Mesenchymal stem cell (in vitro differentiated cells and primary cell): ENCODE measurements around the gene NCKAP1.
"Not testable (repeated sequence)": the region's sequence is repeated elsewhere in the genome, so short reads cannot be mapped to it uniquely, and the experiment has no call there.

ENCODE experiments used
- DNase-seq: peaks from one replicate; pipeline ENCODE4 v3.0.0-alpha.2; 2013
- H2AFZ ChIP-seq: one replicate; pipeline ENCODE4 v1.6.1; 2013; ENCODE audit warnings: low read depth, mild to moderate bottlenecking, control low read depth, inconsistent platforms, low read length, moderate library complexity
- H2AK5ac ChIP-seq: 2 replicates; pipeline ENCODE4 v1.6.1; 2013; ENCODE audit warnings: low read length, moderate library complexity, mild to moderate bottlenecking, inconsistent platforms; ENCODE audit not compliant: severe bottlenecking
- H2BK120ac ChIP-seq: one replicate; pipeline ENCODE4 v1.6.1; 2013; ENCODE audit warnings: low read depth, mild to moderate bottlenecking, inconsistent platforms, low read length, moderate library complexity
- H2BK12ac ChIP-seq, 2 experiments: one replicate each; pipeline ENCODE4 v1.6.1; 2013; ENCODE audit warnings: inconsistent platforms in 2 of 2, low read length in 2 of 2, mild to moderate bottlenecking in 2 of 2, moderate library complexity in 2 of 2, control low read depth in 1 of 2
- H2BK15ac ChIP-seq: one replicate; pipeline ENCODE4 v1.6.1; 2013; ENCODE audit warnings: mild to moderate bottlenecking, low read depth, inconsistent platforms; ENCODE audit not compliant: poor library complexity, severe bottlenecking
- H2BK5ac ChIP-seq: 2 replicates; pipeline ENCODE4 v1.6.1; 2013; ENCODE audit warnings: low read depth, mild to moderate bottlenecking, low read length, control low read depth, inconsistent platforms; ENCODE audit not compliant: poor library complexity, severe bottlenecking
- H3K14ac ChIP-seq, 2 experiments: one replicate each; pipeline ENCODE4 v1.6.1; 2013; ENCODE audit warnings: inconsistent platforms in 2 of 2, low read length in 2 of 2, control low read depth in 1 of 2, mild to moderate bottlenecking in 1 of 2, moderate library complexity in 1 of 2
- H3K18ac ChIP-seq, 2 experiments: one replicate each; pipeline ENCODE4 v1.6.1; 2013; ENCODE audit warnings: inconsistent platforms in 2 of 2, low read length in 2 of 2, control low read depth in 1 of 2, low read depth in 1 of 2, mild to moderate bottlenecking in 1 of 2
- H3K23ac ChIP-seq, 2 experiments: one replicate each; pipeline ENCODE4 v1.6.1; 2013; ENCODE audit warnings: inconsistent platforms in 2 of 2, low read length in 2 of 2, mild to moderate bottlenecking in 2 of 2, moderate library complexity in 2 of 2, control low read depth in 1 of 2
- H3K27ac ChIP-seq: 2 replicates; pipeline ENCODE4 v1.5.1; 2013; ENCODE audit warnings: mild to moderate bottlenecking, moderate library complexity, low read length, control low read depth, inconsistent platforms; ENCODE audit not compliant: poor library complexity, severe bottlenecking
- H3K27me3 ChIP-seq, 2 experiments: 2 replicates each; pipeline versions ENCODE4 v1.6.1 to v1.7.0; 2013; ENCODE audit warnings: low read length in 2 of 2, mild to moderate bottlenecking in 2 of 2, moderate library complexity in 2 of 2, control low read depth in 1 of 2, inconsistent platforms in 1 of 2; ENCODE audit not compliant: control insufficient read depth in 1 of 2, insufficient read depth in 1 of 2
- H3K36me3 ChIP-seq, 2 experiments: 2 replicates each; pipeline versions ENCODE4 v1.6.1 to v1.7.0; 2013; ENCODE audit warnings: low read length in 2 of 2, control low read depth in 1 of 2, inconsistent platforms in 1 of 2, low read depth in 1 of 2, mild to moderate bottlenecking in 1 of 2; ENCODE audit not compliant: insufficient read depth in 2 of 2, control insufficient read depth in 1 of 2
- H3K4ac ChIP-seq, 2 experiments: one replicate each; pipeline ENCODE4 v1.6.1; 2013; ENCODE audit warnings: inconsistent platforms in 2 of 2, low read length in 2 of 2, mild to moderate bottlenecking in 2 of 2, moderate library complexity in 2 of 2, control low read depth in 1 of 2, low read depth in 1 of 2
- H3K4me1 ChIP-seq: 2 replicates; pipeline ENCODE4 v1.6.1; 2013; ENCODE audit warnings: low read depth, low read length, control low read depth; ENCODE audit not compliant: control insufficient read depth, insufficient read depth
- H3K4me2 ChIP-seq: 2 replicates; pipeline ENCODE4 v1.6.1; 2013; ENCODE audit warnings: low read length, mild to moderate bottlenecking, inconsistent platforms; ENCODE audit not compliant: poor library complexity, severe bottlenecking
- H3K4me3 ChIP-seq, 2 experiments: 2 replicates each; pipeline versions ENCODE4 v1.5.1 to v1.7.0; 2013; ENCODE audit warnings: low read length in 2 of 2, mild to moderate bottlenecking in 2 of 2, control low read depth in 1 of 2, low read depth in 1 of 2; ENCODE audit not compliant: insufficient read depth in 1 of 2
- H3K79me1 ChIP-seq: replicated peaks from 2 replicates; pipeline ENCODE4 v1.6.1; 2013; ENCODE audit warnings: mild to moderate bottlenecking, control low read depth, low read length, inconsistent platforms; ENCODE audit not compliant: poor library complexity, severe bottlenecking
- H3K9ac ChIP-seq: 2 replicates; pipeline ENCODE4 v1.7.0; 2013; ENCODE audit warnings: mild to moderate bottlenecking, low read length, moderate library complexity
- H3K9me3 ChIP-seq: 2 replicates; pipeline ENCODE4 v1.7.0; 2013; ENCODE audit warnings: mild to moderate bottlenecking, low read length; ENCODE audit not compliant: control insufficient read depth
- H4K8ac ChIP-seq: one replicate; pipeline ENCODE4 v1.6.1; 2013; ENCODE audit warnings: inconsistent platforms, mild to moderate bottlenecking, low read length, moderate library complexity
- H4K91ac ChIP-seq: one replicate; pipeline ENCODE4 v1.6.1; 2013; ENCODE audit warnings: mild to moderate bottlenecking, low read length, inconsistent platforms
- WGBS: methylation state at CpG from one replicate; pipeline ENCODE4 v1.1.7; 2013; ENCODE audit warnings: mixed read lengths; 5-methylcytosine and 5-hydroxymethylcytosine counted together

NCKAP1 gene

GRCh38 chr2:182894174-182894573, 144.1 kb downstream of the NCKAP1 start:
- no peak overlapping the region for H3K4me2 ChIP-seq
- no peak overlapping the region for H2AFZ ChIP-seq
- peaks cover 7% of the 10 kb centered on the region for H3K4me1 ChIP-seq
- no peak overlapping the region for H3K18ac ChIP-seq
- H2BK5ac ChIP-seq, result no peak overlapping the region
- H2BK120ac ChIP-seq, result no peak overlapping the region
- no peak overlapping the region for H2BK15ac ChIP-seq
- no peak overlapping the region for H4K8ac ChIP-seq
- no peak overlapping the region for H2BK12ac ChIP-seq
- no peak overlapping the region for H3K9ac ChIP-seq
- H3K36me3 ChIP-seq, result no peaks in the 10 kb centered on the region
- H3K4me3 ChIP-seq, result no peak overlapping the region
- H3K27ac ChIP-seq, result no peak overlapping the region
- 97% methylated on average over 9 of the region's 9 CpGs for WGBS
- H3K4ac ChIP-seq, result no peak overlapping the region
- H3K27me3 ChIP-seq, result no peaks in the 10 kb centered on the region
- no peak overlapping the region for H2AK5ac ChIP-seq
- peak overlapping the region in 1 of 2 experiments; percentile 86 for H3K14ac ChIP-seq
- H4K91ac ChIP-seq, result no peak overlapping the region
- H3K23ac ChIP-seq, result peak overlapping the region in 1 of 2 experiments; percentile 50
- no peaks in the 10 kb centered on the region for H3K79me1 ChIP-seq
- no peaks in the 10 kb centered on the region for H3K9me3 ChIP-seq
- no peak for DNase-seq

DNA sequence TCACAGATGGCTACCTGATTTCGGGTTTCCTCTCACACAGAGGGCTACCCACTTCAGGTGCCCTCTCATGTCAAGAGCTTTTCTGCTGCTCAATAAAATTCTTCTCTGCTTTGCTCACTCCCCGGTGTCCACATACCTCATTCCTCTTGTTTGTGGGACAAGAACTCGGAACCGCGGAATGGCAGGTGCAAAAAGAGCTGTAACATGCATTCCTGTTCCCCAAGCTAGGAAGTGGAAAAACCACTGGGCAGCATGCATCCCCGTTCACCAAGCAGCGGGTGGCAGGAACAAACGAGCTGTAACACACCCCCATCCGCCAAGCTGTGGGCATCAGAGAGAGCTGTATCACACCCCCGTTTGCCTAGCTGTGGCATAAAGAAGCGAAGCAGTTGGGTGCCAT, 144.6 kb downstream of the NCKAP1 start:
- Histone ChIP-seq H3K79me1 (no peaks in the 10 kb centered on the region), H3K18ac (no peak overlapping the region), H2AK5ac (no peak overlapping the region), H3K36me3 (no peaks in the 10 kb centered on the region), H3K27ac (no peak overlapping the region), H2BK12ac (no peak overlapping the region), H3K23ac (no peak overlapping the region), H3K27me3 (no peaks in the 10 kb centered on the region), H2BK120ac (no peak overlapping the region), H2BK5ac (no peak overlapping the region), H3K4ac (no peak overlapping the region), H3K9me3 (no peaks in the 10 kb centered on the region), H3K14ac (no peak overlapping the region), H3K4me1 (peaks cover 7% of the 10 kb centered on the region), H3K9ac (no peak overlapping the region), H3K4me2 (no peak overlapping the region), H2BK15ac (no peak overlapping the region), H4K8ac (no peak overlapping the region), H4K91ac (no peak overlapping the region), H3K4me3 (no peak overlapping the region), H2AFZ (no peak overlapping the region)
- no peak for DNase-seq
- WGBS, result 92% methylated on average over 11 of the region's 11 CpGs

DNA sequence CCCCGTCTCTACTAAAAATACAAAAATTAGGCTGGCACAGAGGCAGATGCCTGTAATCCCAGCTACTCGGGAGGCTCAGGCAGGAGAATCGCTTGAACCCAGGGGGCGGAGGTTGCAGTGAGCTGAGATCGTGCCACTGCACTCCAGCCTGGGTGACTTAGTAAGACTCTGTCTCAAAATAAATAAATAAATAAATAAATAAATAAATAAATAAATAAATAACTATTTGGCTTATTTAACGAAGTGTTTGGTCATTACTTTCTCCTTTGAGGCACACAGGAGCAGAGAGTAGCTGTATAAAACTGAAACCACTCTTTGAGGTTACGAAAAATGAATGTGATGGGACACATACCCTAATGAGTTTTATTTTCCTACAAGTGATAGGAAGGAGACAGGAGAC, 145.2 kb downstream of the NCKAP1 start:
- not testable (repeated sequence) for H4K8ac ChIP-seq, H2BK15ac ChIP-seq, H2BK5ac ChIP-seq, H3K23ac ChIP-seq, H3K4me3 ChIP-seq, H2BK120ac ChIP-seq, H3K36me3 ChIP-seq, H3K14ac ChIP-seq, H3K9ac ChIP-seq, H3K4ac ChIP-seq, H2AK5ac ChIP-seq, H4K91ac ChIP-seq, H2BK12ac ChIP-seq, H3K18ac ChIP-seq, H2AFZ ChIP-seq, H3K27me3 ChIP-seq, H3K4me1 ChIP-seq, H3K79me1 ChIP-seq, H3K27ac ChIP-seq, DNase-seq, H3K9me3 ChIP-seq, H3K4me2 ChIP-seq
- WGBS, result 99% methylated on average over 6 of the region's 7 CpGs

DNA sequence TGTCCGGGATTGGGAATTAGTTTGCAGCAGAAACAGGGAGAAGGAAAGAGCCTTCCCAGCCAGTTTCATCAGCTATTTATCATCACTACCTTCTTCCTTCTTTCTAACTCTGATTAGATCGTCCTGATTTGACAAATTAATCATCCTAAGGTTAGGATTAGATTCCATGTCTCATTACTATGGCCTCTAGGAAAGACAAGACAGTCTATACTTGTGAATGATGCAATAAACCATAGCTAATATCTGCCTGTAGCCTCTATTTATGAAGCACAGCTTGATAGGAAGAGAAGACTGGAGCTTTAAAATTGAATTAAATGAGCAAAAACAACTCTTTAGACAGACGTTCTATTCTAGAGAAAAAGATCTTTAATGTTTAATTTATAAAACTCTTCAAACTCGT, 146.6 kb downstream of the NCKAP1 start:
- no peak overlapping the region for H3K14ac ChIP-seq
- H3K4me3 ChIP-seq, result no peak overlapping the region
- no peak overlapping the region for H3K27ac ChIP-seq
- no peak overlapping the region for H3K4me2 ChIP-seq
- H3K4me1 ChIP-seq, result peaks cover 7% of the 10 kb centered on the region
- no peak overlapping the region for H4K91ac ChIP-seq
- no peak overlapping the region for H3K18ac ChIP-seq
- no peak overlapping the region for H2AFZ ChIP-seq
- H3K79me1 ChIP-seq, result no peaks in the 10 kb centered on the region
- no peaks in the 10 kb centered on the region for H3K36me3 ChIP-seq
- H2BK12ac ChIP-seq, result no peak overlapping the region
- H3K27me3 ChIP-seq, result no peaks in the 10 kb centered on the region
- H4K8ac ChIP-seq, result no peak overlapping the region
- H2AK5ac ChIP-seq, result no peak overlapping the region
- H3K9ac ChIP-seq, result no peak overlapping the region
- no peak overlapping the region for H2BK120ac ChIP-seq
- H2BK5ac ChIP-seq, result no peak overlapping the region
- no peak for DNase-seq
- 71% methylated on average over 2 of the region's 4 CpGs for WGBS
- H3K23ac ChIP-seq, result no peak overlapping the region
- no peak overlapping the region for H2BK15ac ChIP-seq
- H3K4ac ChIP-seq, result no peak overlapping the region
- no peaks in the 10 kb centered on the region for H3K9me3 ChIP-seq
